ENCODE data around the gene FAM120B.

- TF ChIP-seq CTCF (IDR thresholded peaks at IDR 0.05) (no peak), POLR2A (IDR thresholded peaks at IDR 0.05) (no peak)
Measured at GRCh38 chr6:170286934-170287265, 19.7 kb upstream of the FAM120B start.
